Astrocyte of the spinal cord (primary cell): ENCODE measurements around the gene NOXO1.

Experiments used
- DNase-seq: peaks from one replicate; pipeline ENCODE4 v3.0.0; 2011; ENCODE audit warnings: low read depth, low spot score
- H3K4me3 ChIP-seq: 2 replicates; pipeline ENCODE4 v1.5.1; 2011; ENCODE audit warnings: low read depth, mild to moderate bottlenecking, low read length, moderate library complexity
- in situ Hi-C: cut with HindIII; loops from 2 replicates; pipeline ENCODE4 v1.10.0; 2017; ENCODE audit warnings: low sequenced_read_pairs
- TF ChIP-seq, protein P1 (sequence below): IDR thresholded peaks from 2 replicates; pipeline ENCODE4 v1.5.1; 2012; ENCODE audit warnings: low read depth, mild to moderate bottlenecking, low read length, inconsistent platforms

Gene NOXO1

DNA sequence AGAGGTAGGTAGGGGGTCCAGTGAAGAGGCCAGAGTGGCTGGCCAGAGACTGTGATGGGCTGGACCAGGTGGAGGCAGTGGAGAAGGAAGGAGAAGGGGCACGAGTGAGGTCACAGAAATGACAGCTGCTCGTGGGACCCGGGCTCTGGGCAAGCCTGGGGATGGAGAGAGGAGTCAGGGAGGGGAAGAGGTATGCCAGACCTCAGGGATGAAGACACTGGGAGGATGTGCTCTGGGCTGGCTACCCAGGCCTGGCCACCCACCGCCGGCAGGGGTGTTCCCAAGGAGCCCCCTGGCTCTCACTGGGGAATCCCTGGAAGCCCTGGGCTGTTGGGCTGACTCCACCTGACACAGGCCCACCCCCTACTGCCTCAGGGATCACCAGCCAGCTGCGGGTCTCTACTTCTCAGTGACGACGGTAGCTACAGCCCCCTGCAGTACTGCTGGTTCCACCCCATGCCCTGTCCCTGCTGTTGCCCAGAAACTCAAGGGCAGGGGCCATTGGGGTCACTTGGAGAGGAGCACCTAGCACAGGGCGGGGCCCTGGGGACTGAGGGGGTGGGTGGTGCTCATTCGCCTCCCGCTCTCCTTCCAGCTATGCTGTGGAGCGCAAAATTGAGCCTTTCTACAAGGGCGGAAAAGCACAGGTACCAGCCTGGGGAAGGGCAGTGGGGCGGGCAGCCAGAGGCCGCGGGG lies 7.7 kb downstream of the NOXO1 start:
- TF ChIP-seq, protein P1, sequence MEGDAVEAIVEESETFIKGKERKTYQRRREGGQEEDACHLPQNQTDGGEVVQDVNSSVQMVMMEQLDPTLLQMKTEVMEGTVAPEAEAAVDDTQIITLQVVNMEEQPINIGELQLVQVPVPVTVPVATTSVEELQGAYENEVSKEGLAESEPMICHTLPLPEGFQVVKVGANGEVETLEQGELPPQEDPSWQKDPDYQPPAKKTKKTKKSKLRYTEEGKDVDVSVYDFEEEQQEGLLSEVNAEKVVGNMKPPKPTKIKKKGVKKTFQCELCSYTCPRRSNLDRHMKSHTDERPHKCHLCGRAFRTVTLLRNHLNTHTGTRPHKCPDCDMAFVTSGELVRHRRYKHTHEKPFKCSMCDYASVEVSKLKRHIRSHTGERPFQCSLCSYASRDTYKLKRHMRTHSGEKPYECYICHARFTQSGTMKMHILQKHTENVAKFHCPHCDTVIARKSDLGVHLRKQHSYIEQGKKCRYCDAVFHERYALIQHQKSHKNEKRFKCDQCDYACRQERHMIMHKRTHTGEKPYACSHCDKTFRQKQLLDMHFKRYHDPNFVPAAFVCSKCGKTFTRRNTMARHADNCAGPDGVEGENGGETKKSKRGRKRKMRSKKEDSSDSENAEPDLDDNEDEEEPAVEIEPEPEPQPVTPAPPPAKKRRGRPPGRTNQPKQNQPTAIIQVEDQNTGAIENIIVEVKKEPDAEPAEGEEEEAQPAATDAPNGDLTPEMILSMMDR: no peak
- in situ Hi-C loops: no loop called here
- no peak for DNase-seq
- no peak overlapping the region for H3K4me3 ChIP-seq

DNA sequence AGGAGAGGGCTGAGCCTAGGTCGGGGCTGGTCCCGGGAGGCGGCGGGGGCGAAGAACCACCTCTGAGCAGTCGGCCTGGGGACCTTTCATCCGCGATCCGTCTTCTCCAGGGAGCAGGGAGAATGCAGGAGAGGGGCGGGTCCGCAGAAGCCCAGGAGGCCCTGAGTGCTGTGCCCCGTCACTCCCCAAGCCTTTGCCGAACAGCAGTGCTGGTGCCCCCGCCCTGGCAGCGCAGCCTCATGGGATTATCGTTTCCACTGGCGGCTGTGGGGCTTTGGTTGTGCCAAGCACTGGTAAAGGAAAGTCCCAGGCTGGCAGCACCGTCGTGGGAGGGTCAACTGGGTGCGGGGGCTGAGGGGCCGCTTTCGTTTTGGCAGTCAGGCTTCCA lies 8.8 kb downstream of the NOXO1 start:
- DNase-seq: no peak
- in situ Hi-C loops: no loop called here
- H3K4me3 ChIP-seq: peak overlapping the region; percentile 59
- TF ChIP-seq, protein P1: no peak

DNA sequence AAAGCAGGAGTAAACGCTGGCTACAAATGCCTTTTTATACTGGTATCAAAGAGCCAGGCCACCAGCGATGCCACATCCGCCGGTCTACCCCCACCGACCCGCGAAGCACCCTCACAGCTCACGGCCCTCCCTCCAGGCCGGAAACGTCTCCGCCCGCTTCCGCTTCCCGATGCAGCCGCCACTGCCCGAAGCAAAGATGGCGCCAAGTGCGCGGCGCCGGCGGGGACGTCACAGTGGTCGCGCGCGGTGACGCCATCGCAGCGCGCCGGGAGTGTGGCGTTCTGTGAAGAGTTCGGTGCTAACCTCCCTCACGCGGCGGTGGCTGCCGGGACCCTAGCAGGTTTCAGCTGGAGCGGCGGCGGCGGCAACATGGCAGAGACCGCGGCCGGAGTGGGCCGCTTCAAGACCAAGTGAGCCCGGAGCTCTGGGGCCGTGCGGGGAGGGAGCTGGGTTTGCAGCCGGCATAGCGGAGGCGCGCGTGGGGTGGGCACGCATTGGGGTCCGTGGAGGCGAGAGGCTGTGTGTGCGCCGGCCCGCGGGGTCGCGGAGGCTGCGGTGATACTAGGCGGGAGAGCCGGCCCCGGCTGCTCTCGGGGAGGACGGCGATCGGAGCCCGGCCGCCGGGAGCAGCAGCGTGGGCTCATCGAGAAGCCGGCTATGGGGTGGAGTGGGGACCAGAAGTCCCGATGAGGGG lies 9.3 kb downstream of the NOXO1 start, which contains the start of gene TBL3:
Gene TBL3, plus strand, starts transcription at position 258 of the 694 bp plus-strand sequence. Its CDS starts 112 bp downstream, at position 370.
- TF ChIP-seq, protein P1: no peak
- peak within 1 kb of the TSS; percentile 59 for H3K4me3 ChIP-seq
- peak; percentile 96 for DNase-seq
- in situ Hi-C loops: no loop called here

DNA sequence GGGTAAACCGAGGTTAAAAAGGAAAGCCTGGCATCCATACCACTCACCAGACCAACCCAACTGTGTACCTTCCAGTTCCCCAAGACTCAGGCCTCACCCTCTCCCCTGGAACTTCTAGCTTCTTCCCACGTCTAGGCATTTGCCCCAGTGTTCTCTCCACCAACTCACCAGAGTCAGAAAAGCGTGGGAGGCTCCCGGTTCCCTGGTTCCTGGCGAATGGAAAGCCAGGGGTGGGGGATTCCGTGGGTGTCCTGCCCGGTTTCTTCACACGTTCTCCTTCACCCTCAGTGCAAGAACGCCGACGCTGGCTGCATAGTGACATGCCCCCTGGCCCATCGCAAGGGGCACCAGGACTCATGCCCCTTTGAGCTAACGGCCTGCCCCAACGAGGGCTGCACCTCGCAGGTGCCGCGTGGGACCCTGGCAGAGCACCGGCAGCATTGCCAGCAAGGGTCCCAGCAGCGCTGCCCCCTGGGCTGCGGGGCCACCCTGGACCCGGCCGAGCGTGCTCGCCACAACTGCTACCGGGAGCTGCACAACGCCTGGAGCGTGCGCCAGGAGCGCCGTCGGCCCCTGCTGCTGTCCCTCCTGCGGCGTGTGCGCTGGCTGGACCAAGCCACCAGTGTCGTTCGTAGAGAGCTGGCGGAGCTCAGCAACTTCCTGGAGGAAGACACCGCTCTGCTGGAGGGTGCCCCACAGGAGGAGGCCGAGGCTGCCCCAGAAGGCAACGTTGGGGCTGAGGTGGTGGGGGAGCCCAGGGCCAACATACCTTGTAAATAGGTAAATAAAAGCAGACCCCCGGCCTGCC lies 12.9 kb downstream of the NOXO1 start:
- H3K4me3 ChIP-seq: no peak overlapping the region
- in situ Hi-C loops: no loop called here
- TF ChIP-seq, protein P1: no peak
- DNase-seq: no peak

DNA sequence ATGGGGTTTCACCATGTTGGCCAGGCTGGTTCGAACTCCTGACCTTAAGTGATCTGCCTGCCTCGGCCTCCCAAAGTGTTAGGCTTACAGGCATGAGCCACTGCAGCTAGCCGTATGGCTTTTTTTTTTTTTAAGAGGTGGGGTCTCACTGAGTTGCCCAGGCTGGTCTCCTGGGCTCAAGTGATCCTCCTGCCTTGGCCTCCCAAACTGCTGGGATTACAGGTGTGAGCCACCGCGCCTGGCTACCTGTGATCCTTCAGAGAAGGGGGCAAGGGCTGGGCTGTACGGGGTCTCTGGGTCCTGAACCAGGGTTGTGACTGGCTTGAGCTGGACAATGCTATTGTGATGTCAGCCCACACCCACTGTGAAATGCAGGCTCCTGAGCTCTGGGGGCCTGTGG lies 14.8 kb downstream of the NOXO1 start, which contains the start of gene RNF151:
Gene RNF151, plus strand, starts transcription at position 397 of the 400 bp plus-strand sequence. CDS start 26 bp downstream, outside the sequence.
- H3K4me3 ChIP-seq: peak within 1 kb of the TSS; percentile 84
- in situ Hi-C loops: no loop called here
- TF ChIP-seq, protein P1: no peak
- DNase-seq: no peak

DNA sequence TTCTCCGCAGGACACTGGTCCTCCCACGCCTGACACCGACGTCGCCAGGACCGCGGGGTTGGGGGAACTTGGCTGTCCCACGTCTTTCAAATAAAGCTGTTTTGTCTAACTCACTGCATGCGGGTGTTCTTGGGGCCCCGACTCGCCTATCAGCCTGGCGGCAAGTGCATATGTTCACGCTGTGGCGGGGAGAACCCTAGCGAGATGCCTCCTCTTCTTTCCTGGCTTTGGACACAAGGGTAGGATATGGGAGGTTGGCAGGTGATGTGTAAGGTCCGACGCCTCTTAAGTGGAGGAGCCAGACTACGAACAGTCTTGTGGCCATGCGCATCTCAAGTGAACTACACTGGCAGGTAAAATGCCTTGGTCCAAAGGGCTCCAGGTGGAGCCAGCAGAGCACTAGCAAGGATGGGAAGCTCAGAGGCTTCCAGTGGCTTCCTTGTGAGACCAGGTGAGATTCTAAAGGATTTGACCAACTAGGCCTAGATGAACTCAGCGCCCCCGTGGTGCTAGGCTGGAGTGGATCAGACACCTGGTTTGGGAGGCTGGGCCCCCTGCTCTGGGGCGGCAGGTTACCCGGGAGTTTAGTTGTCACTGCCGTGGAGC lies 15.8 kb downstream of the NOXO1 start:
- no peak for DNase-seq
- in situ Hi-C loops: no loop called here
- TF ChIP-seq, protein P1: no peak
- peak overlapping the region; percentile 84 for H3K4me3 ChIP-seq
